GM19324 (cell line): ENCODE data around the gene TTC1.
"Not testable (repeated sequence)": the region's sequence is repeated elsewhere in the genome, so short reads cannot be mapped to it uniquely, and the experiment has no call there.

Experiments
- ATAC-seq: cut with Tn5 transposase; IDR thresholded peaks from one replicate; pipeline ENCODE4 v1.9.1; 2021; ENCODE audit warnings: mild to moderate bottlenecking, moderate library complexity; ENCODE audit not compliant: unreplicated experiment, low FRiP score

Gene TTC1

GRCh38 chr5:160036884-160037283 lies 27.9 kb downstream of the TTC1 start:
- no peak for ATAC-seq

DNA sequence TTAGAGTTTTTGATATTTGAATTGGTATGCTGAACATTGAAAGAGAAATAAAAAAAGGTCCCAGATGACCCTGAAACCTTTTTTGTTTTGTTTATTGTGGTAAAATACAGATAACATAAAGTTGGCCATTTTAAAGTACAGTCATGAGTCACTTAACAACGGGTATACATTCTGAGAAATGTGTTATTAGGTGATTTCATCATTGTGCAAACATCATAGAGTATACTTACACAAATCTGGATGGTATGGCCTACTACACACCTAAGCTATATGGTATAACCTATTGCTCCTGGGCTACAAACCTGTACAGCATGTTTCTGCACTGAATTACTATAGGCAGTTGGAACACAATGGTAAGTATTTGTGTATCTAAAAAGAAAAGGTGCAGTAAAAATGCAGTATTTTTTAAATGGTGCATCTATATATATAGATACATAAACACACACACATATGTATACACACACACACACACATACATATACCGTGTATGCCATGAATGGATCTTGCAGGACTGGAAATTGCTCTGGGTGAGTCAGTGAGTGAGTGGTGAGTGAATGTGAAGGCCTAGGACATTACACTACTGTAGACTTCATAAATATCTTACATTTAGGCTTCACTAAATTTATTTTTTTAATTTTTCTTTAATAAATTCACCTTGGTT lies 31.0 kb downstream of the TTC1 start:
- ATAC-seq = no peak

DNA sequence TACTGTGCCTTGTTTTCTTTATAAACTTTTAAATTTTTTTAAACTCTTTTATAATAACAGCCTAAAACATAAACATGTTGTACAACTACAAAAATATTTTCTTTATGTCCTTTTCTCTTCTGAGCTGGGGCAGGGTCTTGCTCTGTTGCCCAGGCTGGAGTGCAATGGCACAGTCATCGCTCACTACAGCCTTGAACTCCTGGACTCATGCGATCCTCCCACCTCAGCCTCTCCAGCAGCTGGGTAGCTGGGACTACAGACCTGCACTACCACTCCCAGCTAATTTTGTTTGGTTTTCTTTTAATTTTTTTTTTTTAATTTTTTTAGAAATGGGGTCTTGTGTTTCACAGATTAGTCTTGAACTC lies 31.5 kb downstream of the TTC1 start:
- ATAC-seq = no peak

DNA sequence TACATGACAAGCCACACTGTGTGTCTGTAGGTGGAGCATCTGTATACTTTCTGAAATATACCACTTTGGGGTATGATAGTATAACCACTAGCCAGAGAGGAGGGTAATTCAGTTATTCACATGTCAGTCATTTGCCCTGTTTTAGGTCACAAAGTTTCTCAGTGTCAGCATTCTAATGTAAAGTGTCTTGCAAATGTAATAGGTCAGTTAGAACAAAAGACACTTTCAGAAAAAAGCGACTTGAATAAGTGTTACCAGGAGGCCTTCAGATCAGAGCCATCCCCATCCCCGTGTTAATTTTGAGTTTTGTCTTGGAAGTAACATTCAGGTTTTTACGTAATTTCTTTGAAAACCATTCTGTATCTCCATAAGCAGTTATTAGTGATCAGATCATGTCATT lies 33.7 kb downstream of the TTC1 start:
- no peak for ATAC-seq

- ATAC-seq = no peak
Measured at GRCh38 chr5:160044391-160044804, 35.5 kb downstream of the TTC1 start.

DNA sequence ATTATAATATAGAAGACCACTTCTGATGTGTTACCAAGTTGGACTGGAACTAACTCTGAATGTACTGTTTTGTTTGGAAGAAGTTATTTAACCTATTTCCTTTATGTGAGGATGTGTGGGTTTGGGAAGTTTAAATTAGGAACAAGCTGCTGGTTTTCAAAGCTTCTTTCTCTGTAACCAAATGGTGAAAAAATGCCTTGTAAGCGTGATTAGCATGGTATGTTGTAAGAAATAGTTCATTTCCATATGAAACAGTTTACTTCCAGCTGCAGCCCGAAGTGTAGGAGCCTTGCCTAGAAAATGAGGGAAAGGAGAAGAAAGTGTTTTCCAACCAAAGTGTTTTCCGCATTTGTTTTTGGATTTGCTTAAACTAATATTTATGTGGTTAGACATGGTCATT lies 36.0 kb downstream of the TTC1 start:
- ATAC-seq = no peak

GRCh38 chr5:160047423-160047822 lies 38.5 kb downstream of the TTC1 start:
- no peak for ATAC-seq

DNA sequence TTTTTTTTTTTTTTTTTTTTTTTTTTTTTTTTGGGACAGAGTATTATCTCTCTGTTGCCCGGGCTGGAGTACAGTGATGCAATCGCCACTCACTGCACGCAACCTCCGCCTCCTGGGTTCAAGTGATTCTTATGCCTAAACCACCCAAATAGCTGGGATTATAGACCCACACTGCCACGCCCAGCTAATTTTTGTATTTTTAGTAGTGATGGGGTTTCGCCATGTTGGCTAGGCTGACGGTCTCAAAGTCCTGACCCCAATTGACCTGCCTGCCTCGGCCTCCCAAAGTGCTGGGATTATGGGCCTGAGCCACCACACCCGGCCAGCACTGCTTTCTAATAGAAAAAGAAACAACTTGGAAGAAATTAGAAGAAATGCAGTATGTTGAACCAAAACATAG lies 39.2 kb downstream of the TTC1 start:
- ATAC-seq = no peak

DNA sequence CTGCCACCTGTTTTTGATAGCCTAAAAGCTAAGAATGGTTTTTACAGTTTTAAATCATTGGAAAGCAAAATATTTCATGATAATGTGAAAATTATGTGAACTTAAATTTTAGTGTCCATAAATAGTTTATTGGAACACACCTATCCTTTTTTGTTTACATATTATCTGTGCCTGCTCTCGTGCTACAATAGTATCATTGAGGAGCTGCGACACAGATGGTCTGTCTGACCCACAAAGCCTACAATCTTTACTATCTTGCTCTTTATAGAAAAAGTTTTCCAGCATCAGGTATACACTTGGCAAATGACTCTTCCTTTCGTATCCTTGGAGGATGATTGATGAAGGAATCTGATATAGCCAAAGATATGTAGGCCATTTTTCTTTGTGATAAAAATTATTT lies 40.2 kb downstream of the TTC1 start:
- ATAC-seq = no peak

DNA sequence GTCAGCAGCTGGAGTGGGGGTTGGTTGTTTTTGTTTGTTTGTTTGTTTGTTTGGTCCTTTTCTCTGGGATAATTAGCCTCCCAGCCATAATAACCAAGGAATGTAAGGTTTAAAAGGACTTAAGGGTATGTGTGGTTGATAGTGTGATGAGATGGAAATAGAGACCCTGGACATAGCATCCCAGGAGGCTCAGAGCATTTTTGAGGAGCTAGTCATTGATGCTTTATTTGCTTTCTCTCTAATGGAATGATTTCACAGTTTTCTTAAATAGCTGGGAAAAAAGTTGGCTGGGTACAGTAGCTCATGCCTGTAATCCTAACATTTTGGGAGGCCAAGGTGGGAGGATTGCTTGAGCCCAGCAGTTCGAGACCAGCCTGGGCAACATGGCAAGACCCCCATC lies 45.1 kb downstream of the TTC1 start:
- no peak for ATAC-seq

DNA sequence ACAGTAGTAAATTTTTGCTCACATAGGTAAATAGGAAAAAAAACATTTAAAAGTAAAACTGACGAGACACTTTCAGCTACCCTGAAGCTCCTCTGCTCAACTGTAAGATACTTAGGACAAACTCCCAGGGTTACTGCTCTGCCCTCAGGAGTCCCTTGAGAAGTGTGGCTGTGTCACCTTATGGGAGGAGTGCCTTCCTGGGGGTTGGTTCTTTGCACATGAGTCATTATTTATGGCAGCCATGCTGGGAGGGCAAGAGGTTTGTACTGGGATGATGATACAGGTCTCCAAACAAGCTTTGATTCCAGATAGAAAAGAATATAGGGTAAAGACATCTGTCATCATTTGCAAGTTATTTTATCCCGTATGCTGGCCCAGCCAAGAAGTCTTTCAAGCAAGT lies 45.9 kb downstream of the TTC1 start:
- no peak for ATAC-seq

- ATAC-seq = no peak
Measured at GRCh38 chr5:160057256-160057655, 48.3 kb downstream of the TTC1 start.

GRCh38 chr5:160060001-160060400 lies 51.1 kb downstream of the TTC1 start:
- no peak for ATAC-seq

DNA sequence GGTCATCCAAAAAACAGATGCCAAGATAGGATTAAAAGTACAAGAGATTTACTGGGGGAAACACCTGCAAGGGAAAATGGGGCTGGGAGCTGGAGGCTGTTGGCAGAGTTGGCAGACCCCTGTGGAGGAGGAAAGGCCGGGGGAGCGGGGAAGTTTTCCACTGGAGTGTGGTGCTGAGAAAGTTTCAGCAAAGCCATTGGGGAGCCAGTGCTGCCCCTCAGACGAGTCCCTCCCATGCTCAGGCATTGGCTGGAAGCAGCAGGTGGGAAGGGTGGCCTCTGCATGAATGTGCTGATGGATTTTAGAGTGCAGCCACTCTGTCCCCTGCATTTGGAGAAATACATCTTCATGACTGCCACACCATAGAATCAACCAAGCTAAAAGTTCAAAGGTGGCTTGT lies 52.8 kb downstream of the TTC1 start:
- ATAC-seq = no peak

DNA sequence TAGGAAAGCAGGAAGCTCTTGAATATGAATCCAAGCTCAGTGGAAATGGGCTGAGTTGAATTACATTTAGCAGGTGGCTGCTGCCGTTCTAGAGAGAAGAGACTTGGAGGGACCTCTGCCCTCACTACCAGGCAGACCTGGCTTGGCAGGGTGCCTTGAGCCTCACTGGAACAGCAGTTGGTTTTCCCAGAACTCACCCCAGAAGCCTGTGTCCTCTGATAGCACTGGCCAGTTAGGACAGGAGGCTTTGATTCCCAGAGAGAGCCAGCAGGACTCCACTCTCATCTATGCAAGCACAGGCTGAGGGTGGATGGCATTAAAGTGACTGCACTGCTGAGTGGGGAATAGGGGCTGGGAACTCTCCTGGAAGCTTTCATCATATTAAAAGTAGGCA lies 55.5 kb downstream of the TTC1 start:
- ATAC-seq = no peak

DNA sequence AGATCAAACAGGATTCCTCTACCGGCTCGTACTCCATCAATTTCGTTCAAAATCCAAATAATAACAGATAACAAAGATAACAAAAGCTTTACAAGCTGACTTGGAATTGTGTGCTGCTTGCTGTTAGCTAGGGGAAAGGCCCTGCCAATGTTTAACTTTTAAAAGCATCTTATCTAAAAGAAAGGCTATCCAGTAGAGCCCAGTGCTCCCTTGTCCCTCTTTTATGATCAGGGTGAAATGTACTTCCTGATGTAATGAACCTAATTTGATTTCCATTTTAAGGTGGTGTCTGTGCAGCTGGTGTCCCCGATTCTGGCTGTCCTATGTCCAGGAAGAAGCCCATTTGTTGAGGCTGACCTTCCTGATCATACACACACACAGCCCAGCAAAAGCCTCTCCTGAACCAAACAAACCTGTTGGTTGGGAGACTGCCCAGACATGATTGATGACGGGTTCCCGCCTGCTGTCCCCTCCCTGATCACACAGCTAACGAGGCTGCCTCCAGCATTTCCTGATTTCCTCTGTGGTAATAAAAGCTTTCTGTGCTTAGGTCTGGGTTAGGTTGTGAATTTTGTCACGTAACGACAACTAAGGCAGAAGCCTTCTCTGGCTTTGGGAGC lies 56.2 kb downstream of the TTC1 start:
- no peak for ATAC-seq

DNA sequence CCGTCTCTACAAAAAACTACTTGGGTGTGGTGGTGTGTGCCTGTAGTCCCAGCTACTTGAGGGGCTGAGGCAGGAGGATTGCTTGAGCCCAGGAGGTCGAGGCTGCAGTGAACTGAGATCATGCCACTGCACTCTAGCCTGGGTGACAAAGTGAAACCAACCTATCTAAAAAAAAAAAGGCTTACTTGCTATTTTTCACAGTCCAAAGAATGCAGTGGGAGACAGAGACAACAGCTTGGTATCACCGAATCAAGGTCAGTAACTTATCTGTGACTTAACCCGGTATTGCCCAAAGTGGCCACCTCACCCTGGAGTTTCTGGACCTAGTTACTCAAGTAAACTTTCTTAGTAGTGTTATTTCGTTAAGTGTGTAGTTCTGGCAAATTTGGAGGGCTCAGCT lies 60.2 kb downstream of the TTC1 start:
- not testable (repeated sequence) for ATAC-seq

- no peak for ATAC-seq
Measured at GRCh38 chr5:160071516-160071915, 62.6 kb downstream of the TTC1 start.

- ATAC-seq = no peak
Measured at GRCh38 chr5:160071916-160072315, 63.0 kb downstream of the TTC1 start.

DNA sequence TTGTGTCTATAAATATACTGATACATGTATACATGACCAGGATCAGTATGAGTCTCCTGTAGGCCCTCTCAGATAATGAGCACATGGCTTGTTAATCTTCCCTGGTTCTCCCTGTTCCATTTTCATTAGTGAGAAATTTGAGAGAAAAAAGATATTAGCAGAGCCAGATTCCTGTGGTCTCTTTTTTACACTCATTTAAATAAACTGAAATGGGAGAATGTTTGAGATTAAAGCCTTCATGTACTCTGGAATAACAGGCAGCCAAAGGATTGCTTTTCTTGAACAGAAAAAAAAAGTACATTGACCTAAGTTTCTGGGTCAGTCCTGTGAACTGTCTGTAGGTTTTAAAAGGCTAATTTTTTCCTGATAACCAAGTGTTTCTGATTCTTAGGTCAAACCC lies 66.1 kb downstream of the TTC1 start:
- no peak for ATAC-seq

DNA sequence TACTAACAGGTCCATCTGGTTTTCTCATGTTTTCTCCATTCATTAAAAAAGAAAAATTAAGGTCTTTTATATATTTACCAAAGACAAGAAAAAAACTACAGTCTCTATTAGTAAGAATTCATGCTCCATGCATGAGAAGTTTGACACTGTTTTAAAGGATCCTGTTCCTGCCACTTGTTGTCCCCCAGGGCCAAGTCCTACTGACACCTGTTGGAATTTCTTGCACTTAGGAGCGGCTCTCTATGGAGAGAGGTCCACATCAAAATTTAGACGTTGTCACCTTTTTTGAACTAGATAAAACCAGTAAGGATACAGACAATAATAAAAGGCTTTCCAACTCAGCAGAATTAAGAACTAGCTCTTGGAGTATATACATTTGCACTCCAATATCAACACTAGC lies 68.1 kb downstream of the TTC1 start:
- no peak for ATAC-seq

- ATAC-seq = no peak
Measured at GRCh38 chr5:160079753-160080152, 70.8 kb downstream of the TTC1 start.

DNA sequence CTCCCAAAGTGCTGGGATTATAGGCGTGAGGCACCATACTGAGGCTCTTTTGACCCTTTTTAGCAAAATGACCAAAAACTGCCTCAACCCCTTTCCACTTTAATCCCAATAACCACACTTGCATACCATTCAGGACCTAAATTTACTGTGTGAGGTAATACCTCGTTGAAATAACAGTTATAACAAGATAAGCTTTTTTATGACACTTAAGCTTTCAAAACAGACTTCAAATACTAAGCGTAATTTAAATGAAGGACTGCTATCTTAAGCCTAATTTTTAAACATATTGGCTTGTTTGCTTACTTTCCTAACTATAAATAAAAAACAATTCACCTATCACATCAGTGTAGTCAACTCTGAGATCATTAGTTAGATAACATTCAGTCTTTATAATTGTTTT lies 72.6 kb downstream of the TTC1 start:
- no peak for ATAC-seq
